Ureter (tissue), 1 donor: Measurements from ENCODE around the gene CLPSL2. TPM values are rescaled to one million over a fixed set of nuclear protein-coding genes. Genes with fewer than 3 reads are reported as not detected.

ENCODE experiments used
- total RNA-seq: library from RNA; stranded (reverse); gene quantifications from one replicate; pipeline ENCODE4 v1.2.4, GENCODE V29; 2023
- donor health status: DM: yes; HTN: yes; CAD: no.

Gene CLPSL2
- total RNA-seq, 1 donor from 2014 or later: not detected

Other genes starting within 250 kb of the CLPSL2 start
- 112 TPM for gene FKBP5, start 87.7 kb upstream of the CLPSL2 start, total RNA-seq
- 1.5 TPM for gene ARMC12, start 39.6 kb upstream of the CLPSL2 start, total RNA-seq
- gene CLPSL1, start 4.4 kb downstream of the CLPSL2 start, total RNA-seq: not detected
- gene CLPS, start 20.7 kb downstream of the CLPSL2 start, total RNA-seq: not detected
- not detected for gene LHFPL5, start 28.8 kb downstream of the CLPSL2 start, total RNA-seq
- 72.9 TPM for gene SRPK1, start 144.5 kb downstream of the CLPSL2 start, total RNA-seq
- 0.18 TPM for gene SLC26A8, start 248.0 kb downstream of the CLPSL2 start, total RNA-seq